Activated B cell treated with CpG ODN at 0.5 μM for 24 hours (primary cell): ENCODE measurements around the gene CAMK4. TPM values are rescaled to one million over a fixed set of nuclear protein-coding genes. Genes with fewer than 3 reads are reported as not detected.
"Not testable (repeated sequence)": the region's sequence is repeated elsewhere in the genome, so short reads cannot be mapped to it uniquely, and the experiment has no call there.

Experiments used
- ATAC-seq: fragments of 200-7000 bp; cut with Tn5 transposase; one replicate; pipeline ENCODE4 v1.10.0; 2021; ENCODE audit warnings: low read depth, mild to moderate bottlenecking, moderate library complexity
- CTCF ChIA-PET: fragments of 350-600 bp; sonication (Branson Sonifier 250); formaldehyde crosslinking; loops from one replicate; lab custom pipeline; 2021; ENCODE audit warnings: antibody characterized with exemption; lab: Charles Lee
- POLR2A ChIA-PET: fragments of 350-600 bp; sonication (Branson Sonifier 250); formaldehyde crosslinking; loops from one replicate; lab custom pipeline; 2021; ENCODE audit warnings: antibody characterized with exemption; lab: Charles Lee
- DNase-seq: peaks from one replicate; pipeline ENCODE4 v3.0.0; 2022
- H3K27ac Mint-ChIP-seq: one replicate; pipeline ENCODE4 v1.8.0; 2020; ENCODE audit warnings: mixed read lengths
- H3K27me3 Mint-ChIP-seq: one replicate; pipeline ENCODE4 v1.8.0; 2021; ENCODE audit warnings: mixed read lengths
- H3K36me3 Mint-ChIP-seq: one replicate; pipeline ENCODE4 v1.8.0; 2021; ENCODE audit warnings: low read depth, mixed read lengths
- H3K4me1 Mint-ChIP-seq: one replicate; pipeline ENCODE4 v1.8.0; 2021; ENCODE audit warnings: mixed read lengths
- H3K4me3 Mint-ChIP-seq: one replicate; pipeline ENCODE4 v1.8.0; 2020; ENCODE audit warnings: mild to moderate bottlenecking, mixed read lengths
- H3K9me3 Mint-ChIP-seq: one replicate; pipeline ENCODE4 v1.8.0; 2020; ENCODE audit warnings: mixed read lengths
- CTCF ChIP-seq: fragments of 200-600 bp; IDR thresholded peaks from one replicate; pipeline ENCODE4 v1.8.0; 2022; ENCODE audit warnings: antibody characterized with exemption, mild to moderate bottlenecking
- intact Hi-C: fragments of 100-400 bp; cut with micrococcal nuclease; formaldehyde crosslinking; loops from one replicate; pipeline ENCODE4 v1.15.1; 2024
- total RNA-seq: library from RNA; stranded (reverse); gene quantifications from 2 replicates; pipeline ENCODE4 v1.2.3, GENCODE V29; 2022

CAMK4 gene
- total RNA-seq, 1 donor from 2014 or later, result 6.3 TPM

- no peaks in the 10 kb centered on the region for H3K9me3 Mint-ChIP-seq
- H3K36me3 Mint-ChIP-seq, result no peaks in the 10 kb centered on the region
- no peak for TF ChIP-seq CTCF
- H3K27me3 Mint-ChIP-seq, result no peaks in the 10 kb centered on the region
- DNase-seq (no peak), ATAC-seq (no peak)
- H3K4me3 Mint-ChIP-seq, result no peak overlapping the region
- H3K27ac Mint-ChIP-seq, result no peak overlapping the region
- H3K4me1 Mint-ChIP-seq, result no peaks in the 10 kb centered on the region
- CTCF ChIA-PET, result no interaction called here
- POLR2A ChIA-PET, result no interaction called here
- intact Hi-C loops, result no loop called here
Measured at GRCh38 chr5:111348661-111349329, 124.6 kb downstream of the CAMK4 start.

GRCh38 chr5:111349429-111349828, 125.2 kb downstream of the CAMK4 start:
- ATAC-seq (no peak), DNase-seq (no peak)
- Mint-ChIP-seq H3K4me3 (no peak overlapping the region), H3K27ac (no peak overlapping the region), H3K36me3 (no peaks in the 10 kb centered on the region), H3K4me1 (no peaks in the 10 kb centered on the region), H3K27me3 (no peaks in the 10 kb centered on the region), H3K9me3 (no peaks in the 10 kb centered on the region)
- CTCF ChIA-PET, result no interaction called here
- no peak for TF ChIP-seq CTCF
- POLR2A ChIA-PET, result no interaction called here
- intact Hi-C loops, result no loop called here

GRCh38 chr5:111353035-111353434, 128.9 kb downstream of the CAMK4 start:
- no peak for TF ChIP-seq CTCF

GRCh38 chr5:111358726-111359125, 134.5 kb downstream of the CAMK4 start:
- DNase-seq, H3K27me3 Mint-ChIP-seq, H3K9me3 Mint-ChIP-seq, H3K4me3 Mint-ChIP-seq, intact Hi-C loops, H3K4me1 Mint-ChIP-seq, ATAC-seq, H3K27ac Mint-ChIP-seq, POLR2A ChIA-PET, H3K36me3 Mint-ChIP-seq, CTCF ChIA-PET: not testable (repeated sequence)

More at GRCh38 chr5:111353035-111353434, 128.9 kb downstream of the CAMK4 start:
- DNase-seq (no peak), ATAC-seq (no peak)
- ChIA-PET POLR2A (no interaction called here), CTCF (no interaction called here)
- Mint-ChIP-seq H3K4me1 (no peaks in the 10 kb centered on the region), H3K27ac (no peak overlapping the region), H3K9me3 (no peaks in the 10 kb centered on the region), H3K27me3 (no peaks in the 10 kb centered on the region), H3K4me3 (no peak overlapping the region), H3K36me3 (no peaks in the 10 kb centered on the region)
- intact Hi-C loops, result no loop called here

- H3K36me3 Mint-ChIP-seq, result no peaks in the 10 kb centered on the region
- ChIA-PET CTCF (no interaction called here), POLR2A (no interaction called here)
- ATAC-seq (no peak), DNase-seq (no peak)
- no peak overlapping the region for H3K27ac Mint-ChIP-seq
- H3K27me3 Mint-ChIP-seq, result no peaks in the 10 kb centered on the region
- intact Hi-C loops, result no loop called here
- H3K4me1 Mint-ChIP-seq, result no peaks in the 10 kb centered on the region
- peaks cover 2% of the 10 kb centered on the region for H3K9me3 Mint-ChIP-seq
- no peak overlapping the region for H3K4me3 Mint-ChIP-seq
- TF ChIP-seq CTCF, result no peak
Measured at GRCh38 chr5:111360173-111360572, 136.0 kb downstream of the CAMK4 start.

- no peaks in the 10 kb centered on the region for H3K9me3 Mint-ChIP-seq
- H3K27ac Mint-ChIP-seq, result no peak overlapping the region
Measured at GRCh38 chr5:111364992-111365391, 140.8 kb downstream of the CAMK4 start.

More at GRCh38 chr5:111364992-111365391, 140.8 kb downstream of the CAMK4 start:
- H3K4me1 Mint-ChIP-seq, result no peaks in the 10 kb centered on the region
- POLR2A ChIA-PET, result no interaction called here
- H3K36me3 Mint-ChIP-seq, result no peaks in the 10 kb centered on the region
- CTCF ChIA-PET, result no interaction called here
- TF ChIP-seq CTCF, result no peak
- ATAC-seq (no peak), DNase-seq (no peak)
- intact Hi-C loops, result no loop called here
- no peaks in the 10 kb centered on the region for H3K27me3 Mint-ChIP-seq
- no peak overlapping the region for H3K4me3 Mint-ChIP-seq
